Germinal center (tissue), 1 donor: ENCODE data around the gene TFCP2.
"Not testable (repeated sequence)": the region's sequence is repeated elsewhere in the genome, so short reads cannot be mapped to it uniquely, and the experiment has no call there.

Experiments used
- DNase-seq: peaks from one replicate; pipeline ENCODE4 v3.0.0; 2012; ENCODE audit warnings: mixed read lengths, low spot score

Gene TFCP2, protein sequence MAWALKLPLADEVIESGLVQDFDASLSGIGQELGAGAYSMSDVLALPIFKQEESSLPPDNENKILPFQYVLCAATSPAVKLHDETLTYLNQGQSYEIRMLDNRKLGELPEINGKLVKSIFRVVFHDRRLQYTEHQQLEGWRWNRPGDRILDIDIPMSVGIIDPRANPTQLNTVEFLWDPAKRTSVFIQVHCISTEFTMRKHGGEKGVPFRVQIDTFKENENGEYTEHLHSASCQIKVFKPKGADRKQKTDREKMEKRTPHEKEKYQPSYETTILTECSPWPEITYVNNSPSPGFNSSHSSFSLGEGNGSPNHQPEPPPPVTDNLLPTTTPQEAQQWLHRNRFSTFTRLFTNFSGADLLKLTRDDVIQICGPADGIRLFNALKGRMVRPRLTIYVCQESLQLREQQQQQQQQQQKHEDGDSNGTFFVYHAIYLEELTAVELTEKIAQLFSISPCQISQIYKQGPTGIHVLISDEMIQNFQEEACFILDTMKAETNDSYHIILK

DNA sequence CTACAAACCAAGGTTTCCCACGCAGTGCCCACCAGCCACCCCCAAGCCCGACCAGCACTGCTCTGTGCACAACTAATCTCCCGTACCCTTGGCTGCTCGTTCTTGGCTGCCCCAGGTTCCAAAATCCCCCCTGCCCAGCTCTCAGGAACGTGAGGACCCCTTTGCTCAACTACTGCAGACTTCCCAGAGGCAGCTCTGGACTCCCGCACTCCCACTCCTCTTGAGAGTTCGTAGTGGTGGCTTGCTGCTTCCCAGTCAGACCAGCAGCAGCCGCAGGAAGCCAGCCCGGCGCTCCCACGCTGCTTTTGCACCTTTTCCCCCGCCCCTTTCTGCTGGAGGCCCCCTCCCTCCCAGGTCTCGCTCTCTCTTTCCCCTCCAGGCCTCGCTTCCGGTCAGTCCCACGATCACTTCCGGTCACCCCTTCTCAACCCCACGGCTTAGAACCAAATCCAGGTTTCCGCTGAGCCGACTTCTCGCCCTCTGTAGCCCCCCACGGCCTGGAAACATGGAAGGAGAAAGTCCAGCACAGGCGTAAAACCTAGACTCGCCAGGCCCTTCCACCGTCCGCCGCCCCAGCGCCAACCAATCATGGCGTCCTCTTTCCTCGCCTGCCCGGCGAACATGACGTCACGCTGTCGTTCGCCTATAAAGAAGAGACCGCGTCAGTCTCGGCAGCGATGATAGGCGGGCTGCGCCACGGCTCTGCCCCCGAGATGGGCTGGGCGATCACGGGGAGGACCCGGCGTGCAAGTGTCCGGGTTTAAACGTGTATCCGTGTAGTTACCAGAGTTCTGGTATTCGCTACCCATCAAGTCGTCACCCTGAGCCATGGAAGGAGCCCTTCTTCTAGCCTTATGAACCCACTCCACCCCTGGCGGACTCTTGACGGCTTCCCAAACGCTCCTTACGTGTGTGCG, at the start of gene TFCP2:
TFCP2 (minus strand) TSS at position 621 of the 917 bp plus-strand sequence. CDS start 713 bp downstream, outside the sequence.
- peak; percentile 96 for DNase-seq

- DNase-seq: no peak
These were observed 49.5 kb upstream of the TFCP2 start for GRCh38 chr12:51222461-51222860.

- DNase-seq: not testable (repeated sequence)
These were observed 46.9 kb upstream of the TFCP2 start for GRCh38 chr12:51219857-51220256.

GRCh38 chr12:51219322-51219721, 46.4 kb upstream of the TFCP2 start:
- no peak for DNase-seq

DNA sequence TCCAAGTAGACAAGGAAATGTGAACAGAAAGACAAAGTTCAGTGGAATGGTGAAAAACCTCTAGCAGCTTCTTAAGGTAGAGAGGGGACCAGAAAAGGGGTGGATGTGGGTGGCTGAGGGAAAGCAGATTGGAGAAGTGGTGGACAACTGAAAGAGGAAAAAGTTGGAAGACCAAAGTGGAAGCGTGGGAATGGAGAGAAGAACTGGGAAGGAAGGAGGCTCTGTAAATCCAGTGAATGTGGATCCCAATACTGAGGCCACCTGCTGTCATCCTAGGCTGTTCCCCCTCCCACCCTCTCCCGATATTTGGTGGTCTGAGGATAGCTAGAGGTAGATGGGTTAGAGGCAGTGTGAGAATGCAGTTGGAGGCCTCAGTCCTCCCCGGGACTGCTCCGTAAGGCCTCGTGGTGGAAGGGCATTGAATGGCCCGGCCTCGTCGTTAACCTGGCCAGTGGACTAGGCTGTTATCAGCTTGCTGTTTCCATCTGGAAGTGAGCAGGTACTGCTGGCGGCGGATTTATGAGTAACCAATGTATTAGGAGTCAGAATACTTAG, 45.7 kb upstream of the TFCP2 start:
- DNase-seq: no peak

GRCh38 chr12:51217968-51218606, 45.2 kb upstream of the TFCP2 start, which contains the start of gene POU6F1:
TSS of gene POU6F1 (minus strand) at chr12:51218062. CDS start at chr12:51206836, 11,226 bp downstream.
- peak; percentile 91 for DNase-seq

- peak; percentile 80 for DNase-seq
These were observed 44.4 kb upstream of the TFCP2 start for GRCh38 chr12:51217133-51217967.

GRCh38 chr12:51216642-51217041, 43.7 kb upstream of the TFCP2 start:
- DNase-seq: no peak

DNA sequence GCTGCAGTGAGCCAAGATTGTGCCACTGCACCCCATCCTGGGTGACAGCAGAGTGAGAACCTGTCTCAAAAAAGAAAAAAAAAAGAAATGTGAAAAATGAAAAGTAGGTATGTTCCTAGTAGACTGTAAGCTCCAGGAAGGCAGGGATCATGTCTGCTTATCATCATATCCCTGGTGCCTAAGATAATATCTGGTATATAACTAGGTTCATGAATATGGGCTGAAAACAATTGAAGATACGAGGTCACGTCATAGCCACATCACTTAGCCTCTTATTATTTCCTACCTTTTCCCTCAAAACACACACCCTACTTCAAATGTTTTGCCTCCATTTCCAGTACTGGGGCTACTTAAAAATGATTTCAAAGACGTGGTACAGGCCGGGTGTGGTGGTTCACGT, 42.0 kb upstream of the TFCP2 start:
- DNase-seq: no peak

DNA sequence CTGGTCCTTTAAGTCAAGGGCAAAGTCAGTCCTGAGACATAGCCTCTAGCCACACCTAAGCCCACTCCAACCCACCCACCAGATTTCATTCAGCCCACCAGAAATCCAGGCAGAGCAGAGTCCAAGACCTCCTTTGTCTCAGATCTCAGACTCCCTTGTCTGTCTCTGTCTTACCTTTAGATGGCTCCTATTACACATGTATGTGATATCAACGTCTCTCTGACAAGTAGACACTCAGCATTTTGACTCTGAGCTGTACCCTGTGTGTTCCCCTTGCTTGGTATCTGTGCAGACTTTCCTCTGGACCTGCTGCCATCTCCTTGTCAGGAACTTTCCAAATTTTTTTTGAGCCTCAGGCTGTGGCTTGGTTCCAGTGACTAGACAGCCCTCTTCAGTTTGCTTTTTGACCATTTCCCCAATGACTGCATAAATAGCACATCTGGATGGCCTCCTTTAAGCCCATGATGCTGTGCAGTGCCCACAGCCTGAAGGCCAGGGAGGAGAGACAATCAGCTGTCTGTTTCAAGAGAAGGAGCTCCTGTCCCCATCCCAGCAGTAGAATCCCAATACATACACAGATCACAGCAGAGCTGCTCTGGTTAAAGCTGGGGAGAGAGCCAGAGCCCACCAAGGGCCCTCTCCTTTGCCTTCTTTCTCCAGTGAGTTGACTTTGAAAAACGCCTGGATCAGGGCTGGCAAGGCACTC, 37.9 kb upstream of the TFCP2 start:
- DNase-seq: no peak

DNA sequence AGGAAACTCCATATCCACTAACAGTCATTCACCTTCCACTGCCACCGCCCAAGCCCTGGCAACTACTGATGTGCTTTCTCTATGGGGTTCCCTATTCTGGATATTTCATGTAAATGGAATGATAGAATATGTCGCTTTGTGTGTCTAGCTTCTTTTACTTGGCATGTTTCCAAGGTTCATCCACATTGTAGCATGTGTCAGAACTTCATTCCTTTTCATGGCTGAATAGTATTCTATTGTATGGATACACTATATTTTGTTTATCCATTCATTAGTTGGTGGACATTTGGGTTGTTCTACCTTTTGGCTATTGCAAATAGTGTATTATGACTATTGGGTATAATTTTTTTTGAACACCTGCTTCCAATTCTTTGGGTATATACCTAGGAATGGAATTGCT, 36.3 kb upstream of the TFCP2 start:
- DNase-seq: no peak

DNA sequence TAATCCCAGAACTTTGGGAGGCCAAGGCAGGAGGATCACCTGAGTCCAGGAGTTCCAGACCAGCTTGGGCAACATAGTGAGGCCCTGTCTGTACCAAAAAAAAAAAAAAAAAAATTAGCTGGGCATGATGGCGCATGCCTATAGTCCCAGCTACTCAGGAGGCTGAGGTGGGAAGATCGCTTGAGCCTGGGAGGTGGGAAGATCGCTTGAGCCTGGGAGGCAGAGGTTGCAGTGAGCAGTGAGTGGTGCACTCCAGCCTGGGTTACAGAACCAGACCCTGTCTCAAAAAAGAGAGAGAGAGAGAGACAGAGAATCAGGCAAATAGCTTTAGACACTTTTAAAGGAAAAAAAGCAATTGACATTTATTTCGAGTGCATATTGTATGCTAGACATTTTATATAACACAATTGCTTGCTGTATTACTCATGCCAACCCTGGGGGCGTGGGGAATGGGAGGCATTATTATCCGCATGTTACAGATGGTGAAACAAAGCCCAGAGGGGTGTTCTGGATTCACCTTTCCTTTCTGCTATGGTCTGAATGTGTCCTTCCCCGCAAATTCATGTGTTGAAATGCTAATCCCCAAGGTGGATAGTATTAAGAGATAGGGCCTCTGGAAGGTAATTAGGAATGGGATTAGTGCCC, 35.2 kb upstream of the TFCP2 start:
- no peak for DNase-seq

DNA sequence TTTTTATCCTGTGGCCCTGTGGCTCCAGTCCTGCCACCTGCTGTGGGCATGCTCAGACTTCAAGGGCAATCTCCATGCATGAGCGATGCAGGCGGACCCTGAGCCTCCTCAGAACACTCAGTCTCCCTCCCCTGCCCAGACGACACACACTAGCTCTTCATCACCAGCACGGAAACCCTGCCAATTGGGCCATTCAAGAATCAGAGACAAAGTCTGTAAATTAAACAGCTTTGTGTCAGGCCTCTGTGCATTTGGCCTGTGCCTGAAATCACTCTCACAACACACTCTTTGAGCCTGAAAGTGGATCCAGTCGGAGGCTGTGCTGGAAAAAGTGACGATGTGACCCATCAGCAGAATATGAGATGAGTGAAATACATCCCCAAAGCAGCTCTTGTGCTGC, 32.4 kb upstream of the TFCP2 start:
- no peak for DNase-seq

- DNase-seq: no peak
These were observed 29.8 kb upstream of the TFCP2 start for GRCh38 chr12:51202718-51203117.

DNA sequence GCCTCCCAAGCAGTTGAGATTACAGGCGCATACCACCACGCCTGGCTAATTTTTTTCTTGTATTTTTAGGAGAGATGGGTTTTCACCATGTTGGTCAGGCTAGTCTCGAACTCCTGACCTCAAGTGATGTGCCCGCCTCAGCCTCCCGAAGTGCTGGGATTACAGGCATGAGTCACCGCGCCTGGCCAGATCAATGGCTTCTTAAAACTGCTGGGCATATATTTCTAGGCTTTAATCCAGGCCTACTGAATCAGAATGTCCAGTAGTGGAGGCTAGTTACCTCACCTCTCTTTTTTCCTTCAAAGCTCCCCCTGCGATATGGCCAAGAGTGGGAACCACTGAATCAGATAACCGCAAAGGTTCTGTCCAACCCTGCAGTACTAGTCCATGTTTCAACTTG, 27.9 kb upstream of the TFCP2 start:
- DNase-seq: no peak

DNA sequence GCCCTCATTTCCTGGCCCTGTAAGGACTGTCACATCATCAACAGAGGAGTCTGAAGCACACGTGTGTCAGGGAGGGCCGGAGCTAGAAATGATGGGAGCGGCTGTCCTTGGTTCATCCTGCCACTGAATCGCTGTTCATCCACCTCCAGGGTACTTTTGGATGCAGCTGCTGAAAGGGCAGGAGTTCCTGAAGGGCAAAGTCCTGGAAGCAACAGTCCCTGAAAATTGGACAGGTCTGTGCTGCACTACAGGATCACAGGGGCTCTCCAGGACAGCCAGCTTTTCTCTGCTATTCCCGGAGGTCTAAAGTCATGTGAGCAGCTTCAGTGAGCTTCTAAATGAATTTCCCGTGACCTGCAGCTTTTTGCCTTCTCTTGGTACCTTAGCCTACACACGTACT, 27.2 kb upstream of the TFCP2 start:
- no peak for DNase-seq

DNA sequence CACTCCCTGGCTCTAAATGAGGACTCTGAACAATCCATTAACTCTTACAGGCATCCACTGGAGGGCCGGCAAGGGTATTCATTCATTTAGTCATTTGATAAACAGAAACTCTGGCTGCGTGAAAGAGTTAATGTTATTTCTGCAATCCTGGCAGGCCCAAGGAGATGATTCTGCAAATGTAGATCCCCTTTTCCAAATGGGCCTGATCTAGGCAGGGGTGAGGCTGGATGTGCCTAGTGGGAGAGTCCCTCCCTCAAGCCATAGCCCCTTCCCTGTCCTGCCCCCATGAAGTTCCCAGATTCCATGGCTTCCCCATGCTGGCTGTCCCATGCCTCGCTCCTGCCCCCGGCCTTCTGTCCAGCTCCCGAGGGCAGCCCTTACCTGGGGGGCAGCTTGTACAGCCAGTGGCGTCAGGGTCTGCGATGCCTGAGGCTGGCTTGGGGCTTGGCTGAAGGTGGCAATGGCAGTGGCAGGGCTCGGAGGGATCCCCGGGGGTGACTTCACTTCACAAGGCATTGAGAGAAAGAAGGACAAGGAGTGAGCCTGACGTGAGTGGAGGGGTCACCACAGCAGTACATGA, 26.5 kb upstream of the TFCP2 start:
- no peak for DNase-seq

DNA sequence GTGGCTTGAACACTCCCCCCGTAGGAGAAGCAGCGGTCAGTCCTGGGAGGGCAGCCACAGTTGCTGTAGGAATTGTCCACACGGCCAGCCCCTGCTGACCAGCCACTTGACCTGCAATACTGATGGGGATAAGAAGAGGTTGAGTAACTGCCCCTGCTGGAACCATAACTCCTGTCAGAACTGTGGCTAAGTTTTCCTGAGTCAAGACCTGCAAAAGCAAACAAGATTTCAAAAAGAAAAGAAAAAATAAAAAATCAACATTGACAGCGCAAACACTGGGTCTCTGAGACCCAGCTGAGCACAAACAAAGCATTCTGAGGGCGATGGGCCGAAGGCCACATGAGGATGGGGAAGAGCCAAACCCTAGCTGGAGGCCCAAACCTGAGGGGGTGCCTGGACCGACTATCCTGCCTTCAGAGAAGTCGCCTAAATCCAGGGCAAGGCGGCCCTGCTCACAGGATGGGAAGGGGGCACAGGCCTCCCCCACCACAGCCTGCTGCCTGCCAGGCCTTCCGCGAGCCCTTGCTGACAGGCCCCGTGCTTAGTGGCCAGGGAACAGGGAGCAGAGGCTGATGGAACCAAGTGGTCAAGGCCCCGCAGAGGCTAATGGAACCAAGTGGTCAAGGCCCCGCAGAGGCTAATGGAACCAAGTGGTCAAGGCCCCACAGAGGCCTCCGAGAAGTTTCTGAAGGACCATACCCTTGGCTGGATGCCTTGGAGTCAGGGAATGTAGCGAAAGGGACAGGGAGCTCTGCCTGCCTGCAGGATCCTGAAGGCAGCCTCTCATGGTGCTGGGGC, 25.8 kb upstream of the TFCP2 start:
- DNase-seq: no peak
